Chondrocyte (in vitro differentiated cells): Measurements from ENCODE around the gene GGTA1. TPM values are rescaled to one million over a fixed set of nuclear protein-coding genes. Genes with fewer than 3 reads are reported as not detected.

Source experiments
- DNase-seq: peaks from one replicate; pipeline ENCODE4 v3.0.0; 2021; ENCODE audit warnings: mixed read lengths, low spot score
- H3K27ac Mint-ChIP-seq: one replicate; pipeline ENCODE4 v1.8.0; 2021; ENCODE audit warnings: mild to moderate bottlenecking, moderate library complexity, mixed read lengths; ENCODE audit not compliant: unreplicated experiment
- H3K27me3 Mint-ChIP-seq: 2 replicates; pipeline ENCODE4 v1.8.0; 2021; ENCODE audit warnings: low read depth, mixed read lengths
- H3K36me3 Mint-ChIP-seq: 2 replicates; pipeline ENCODE4 v1.8.0; 2021; ENCODE audit warnings: low read depth, mixed read lengths
- H3K4me1 Mint-ChIP-seq: 2 replicates; pipeline ENCODE4 v1.8.0; 2021; ENCODE audit warnings: low read depth, mild to moderate bottlenecking, mixed read lengths
- H3K4me3 Mint-ChIP-seq: one replicate; pipeline ENCODE4 v1.8.0; 2021; ENCODE audit warnings: mild to moderate bottlenecking, moderate library complexity, mixed read lengths; ENCODE audit not compliant: unreplicated experiment
- H3K9me3 Mint-ChIP-seq: 2 replicates; pipeline ENCODE4 v1.8.0; 2021; ENCODE audit warnings: low read depth, mixed read lengths
- total RNA-seq: library from RNA; stranded (reverse); gene quantifications from 3 replicates; pipeline ENCODE4 v1.2.1, GENCODE V29; 2021
- TF ChIP-seq, protein P1 (sequence below): fragments of 200-600 bp; sonication (generic); IDR thresholded peaks from 2 replicates; pipeline ENCODE4 v1.5.0; 2021; ENCODE audit warnings: antibody characterized with exemption, mild to moderate bottlenecking, moderate library complexity

Gene GGTA1
- total RNA-seq, 1 donor from 2014 or later = 3.2 TPM

DNA sequence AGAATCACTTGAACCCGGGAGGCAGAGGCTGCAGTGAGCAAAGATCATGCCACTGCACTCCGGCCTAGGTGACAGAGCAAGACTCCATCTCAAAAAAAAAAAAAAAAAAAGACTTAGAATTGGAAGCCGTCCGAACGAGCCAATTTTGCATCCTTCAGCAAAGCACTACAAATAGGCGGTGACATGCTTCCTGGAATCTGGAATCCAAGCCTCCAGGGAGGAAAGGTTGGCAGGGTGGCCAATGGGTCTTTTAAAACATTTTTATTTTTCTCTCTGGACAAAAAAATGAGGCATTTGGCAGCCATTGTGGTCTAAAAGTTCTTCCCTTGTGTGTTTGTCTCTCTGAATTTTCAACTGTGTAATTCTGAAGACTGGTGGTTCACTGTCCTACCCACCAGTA is 26.4 kb downstream of the GGTA1 start:
- H3K27ac Mint-ChIP-seq = no peak overlapping the region
- H3K27me3 Mint-ChIP-seq = peaks cover 67% of the 10 kb centered on the region
- H3K9me3 Mint-ChIP-seq = no peaks in the 10 kb centered on the region
- no peaks in the 10 kb centered on the region for H3K36me3 Mint-ChIP-seq
- no peaks in the 10 kb centered on the region for H3K4me1 Mint-ChIP-seq
- DNase-seq = no peak
- TF ChIP-seq, protein P1, sequence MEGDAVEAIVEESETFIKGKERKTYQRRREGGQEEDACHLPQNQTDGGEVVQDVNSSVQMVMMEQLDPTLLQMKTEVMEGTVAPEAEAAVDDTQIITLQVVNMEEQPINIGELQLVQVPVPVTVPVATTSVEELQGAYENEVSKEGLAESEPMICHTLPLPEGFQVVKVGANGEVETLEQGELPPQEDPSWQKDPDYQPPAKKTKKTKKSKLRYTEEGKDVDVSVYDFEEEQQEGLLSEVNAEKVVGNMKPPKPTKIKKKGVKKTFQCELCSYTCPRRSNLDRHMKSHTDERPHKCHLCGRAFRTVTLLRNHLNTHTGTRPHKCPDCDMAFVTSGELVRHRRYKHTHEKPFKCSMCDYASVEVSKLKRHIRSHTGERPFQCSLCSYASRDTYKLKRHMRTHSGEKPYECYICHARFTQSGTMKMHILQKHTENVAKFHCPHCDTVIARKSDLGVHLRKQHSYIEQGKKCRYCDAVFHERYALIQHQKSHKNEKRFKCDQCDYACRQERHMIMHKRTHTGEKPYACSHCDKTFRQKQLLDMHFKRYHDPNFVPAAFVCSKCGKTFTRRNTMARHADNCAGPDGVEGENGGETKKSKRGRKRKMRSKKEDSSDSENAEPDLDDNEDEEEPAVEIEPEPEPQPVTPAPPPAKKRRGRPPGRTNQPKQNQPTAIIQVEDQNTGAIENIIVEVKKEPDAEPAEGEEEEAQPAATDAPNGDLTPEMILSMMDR = no peak
- no peak overlapping the region for H3K4me3 Mint-ChIP-seq

DNA sequence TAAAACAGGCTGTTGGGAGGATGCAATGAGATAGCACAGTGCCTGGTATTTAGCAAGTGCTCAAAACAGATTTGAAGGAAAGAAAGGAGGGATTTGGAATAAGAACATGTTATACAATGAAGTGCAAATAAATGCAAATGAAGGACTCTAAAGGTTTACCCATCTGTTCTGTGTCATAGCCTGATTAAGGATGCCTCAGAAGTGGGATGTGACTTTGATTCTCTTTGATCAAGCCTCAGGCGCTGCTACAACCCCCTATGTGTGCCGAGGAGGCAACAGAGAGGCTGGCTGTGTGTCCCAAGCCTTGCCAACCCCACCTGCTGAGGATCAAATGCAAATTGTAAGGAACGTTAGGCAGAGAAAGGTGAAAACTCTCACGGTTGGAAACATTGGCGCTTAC is 27.2 kb downstream of the GGTA1 start:
- Mint-ChIP-seq H3K4me1 (no peaks in the 10 kb centered on the region), H3K27ac (no peak overlapping the region), H3K9me3 (no peaks in the 10 kb centered on the region), H3K27me3 (peaks cover 69% of the 10 kb centered on the region), H3K36me3 (no peaks in the 10 kb centered on the region), H3K4me3 (no peak overlapping the region)
- TF ChIP-seq, protein P1 = no peak
- no peak for DNase-seq

GRCh38 chr9:121466142-121466541 is 33.5 kb downstream of the GGTA1 start:
- Mint-ChIP-seq H3K27ac (no peak overlapping the region), H3K4me1 (peaks cover 5% of the 10 kb centered on the region), H3K9me3 (no peaks in the 10 kb centered on the region), H3K27me3 (peaks cover 45% of the 10 kb centered on the region), H3K4me3 (no peak overlapping the region), H3K36me3 (no peaks in the 10 kb centered on the region)
- no peak for DNase-seq
- TF ChIP-seq, protein P1 = no peak

DNA sequence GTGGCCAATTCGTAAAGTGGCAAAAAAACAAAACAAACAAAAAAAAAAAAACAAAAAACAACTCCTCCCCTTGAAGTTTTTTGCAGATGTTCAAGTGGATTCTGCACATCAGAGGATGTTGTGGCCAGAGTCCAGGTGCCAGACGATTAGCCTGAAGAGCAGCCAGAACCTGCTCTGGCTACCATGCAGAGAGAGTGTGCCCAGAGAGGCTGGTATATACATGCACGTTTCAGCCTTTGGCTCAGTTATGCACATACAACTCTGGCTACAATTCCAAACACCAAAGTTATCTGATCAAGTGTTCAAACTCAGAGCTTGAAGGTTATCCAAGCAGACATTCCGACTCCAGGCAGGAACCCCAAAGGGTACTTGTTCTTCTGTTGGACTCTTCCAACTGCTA is 34.7 kb downstream of the GGTA1 start:
- DNase-seq = no peak
- Mint-ChIP-seq H3K9me3 (no peaks in the 10 kb centered on the region), H3K4me1 (peaks cover 5% of the 10 kb centered on the region), H3K27me3 (peaks cover 43% of the 10 kb centered on the region), H3K36me3 (no peaks in the 10 kb centered on the region), H3K4me3 (no peak overlapping the region), H3K27ac (no peak overlapping the region)
- TF ChIP-seq, protein P1 = no peak

- Mint-ChIP-seq H3K4me3 (no peak overlapping the region), H3K27ac (no peak overlapping the region), H3K4me1 (peaks cover 5% of the 10 kb centered on the region), H3K27me3 (peaks cover 41% of the 10 kb centered on the region), H3K9me3 (no peaks in the 10 kb centered on the region), H3K36me3 (no peaks in the 10 kb centered on the region)
- TF ChIP-seq, protein P1 = peak; percentile 79
- no peak for DNase-seq
These were observed 36.4 kb downstream of the GGTA1 start for GRCh38 chr9:121463026-121463807.
